Mucosa of stomach (tissue), 1 donor: Measurements from ENCODE around the gene CCPG1.

ENCODE experiments used
- H3K27me3 ChIP-seq: one replicate; pipeline ENCODE4 v1.7.0; 2013; ENCODE audit warnings: mild to moderate bottlenecking, low read length; ENCODE audit not compliant: control insufficient read depth, insufficient read depth
- H3K36me3 ChIP-seq: one replicate; pipeline ENCODE4 v1.7.0; 2013; ENCODE audit warnings: low read length; ENCODE audit not compliant: control insufficient read depth, insufficient read depth
- H3K4me1 ChIP-seq: one replicate; pipeline ENCODE4 v1.7.0; 2013; ENCODE audit warnings: mild to moderate bottlenecking, low read length; ENCODE audit not compliant: control insufficient read depth, insufficient read depth
- H3K4me3 ChIP-seq: one replicate; pipeline ENCODE4 v1.7.0; 2013; ENCODE audit warnings: low read length
- H3K9ac ChIP-seq: one replicate; pipeline ENCODE4 v1.7.0; 2013; ENCODE audit warnings: mild to moderate bottlenecking, low read length, moderate library complexity
- H3K9me3 ChIP-seq: one replicate; pipeline ENCODE4 v1.7.0; 2013; ENCODE audit warnings: mild to moderate bottlenecking, low read length, moderate library complexity; ENCODE audit not compliant: control insufficient read depth
- donor health status: Pancreatic carcinoma.

CCPG1 gene

GRCh38 chr15:55343168-55343567, 65.0 kb downstream of the CCPG1 start:
- H3K36me3 ChIP-seq, result no peaks in the 10 kb centered on the region
- no peaks in the 10 kb centered on the region for H3K4me1 ChIP-seq
- no peaks in the 10 kb centered on the region for H3K9me3 ChIP-seq
- H3K4me3 ChIP-seq, result no peak overlapping the region
- no peaks in the 10 kb centered on the region for H3K27me3 ChIP-seq
- H3K9ac ChIP-seq, result no peak overlapping the region

GRCh38 chr15:55337160-55337559, 71.0 kb downstream of the CCPG1 start:
- Histone ChIP-seq H3K4me3 (no peak overlapping the region), H3K4me1 (no peaks in the 10 kb centered on the region), H3K9me3 (no peaks in the 10 kb centered on the region), H3K36me3 (no peaks in the 10 kb centered on the region), H3K9ac (no peak overlapping the region), H3K27me3 (no peaks in the 10 kb centered on the region)

- Histone ChIP-seq H3K9me3 (no peaks in the 10 kb centered on the region), H3K27me3 (no peaks in the 10 kb centered on the region), H3K4me1 (no peaks in the 10 kb centered on the region), H3K4me3 (no peak overlapping the region), H3K36me3 (no peaks in the 10 kb centered on the region), H3K9ac (no peak overlapping the region)
These were observed 73.2 kb downstream of the CCPG1 start for GRCh38 chr15:55334997-55335396.

GRCh38 chr15:55334371-55334770, 73.8 kb downstream of the CCPG1 start:
- Histone ChIP-seq H3K4me3 (no peak overlapping the region), H3K9me3 (no peaks in the 10 kb centered on the region), H3K36me3 (no peaks in the 10 kb centered on the region), H3K27me3 (no peaks in the 10 kb centered on the region), H3K4me1 (no peaks in the 10 kb centered on the region), H3K9ac (no peak overlapping the region)

- H3K4me3 ChIP-seq, result no peak overlapping the region
- H3K4me1 ChIP-seq, result no peaks in the 10 kb centered on the region
- H3K36me3 ChIP-seq, result no peaks in the 10 kb centered on the region
- no peaks in the 10 kb centered on the region for H3K27me3 ChIP-seq
- no peak overlapping the region for H3K9ac ChIP-seq
- no peaks in the 10 kb centered on the region for H3K9me3 ChIP-seq
These were observed 80.8 kb downstream of the CCPG1 start for GRCh38 chr15:55327387-55327786.

GRCh38 chr15:55322467-55322866, 85.7 kb downstream of the CCPG1 start:
- peaks cover 13% of the 10 kb centered on the region for H3K4me1 ChIP-seq
- no peaks in the 10 kb centered on the region for H3K27me3 ChIP-seq

GRCh38 chr15:55320963-55321362, 87.2 kb downstream of the CCPG1 start:
- H3K36me3 ChIP-seq, result no peaks in the 10 kb centered on the region
- H3K9ac ChIP-seq, result no peak overlapping the region
- no peaks in the 10 kb centered on the region for H3K27me3 ChIP-seq
- H3K4me3 ChIP-seq, result no peak overlapping the region
- H3K9me3 ChIP-seq, result no peaks in the 10 kb centered on the region
- H3K4me1 ChIP-seq, result peaks cover 14% of the 10 kb centered on the region

More at GRCh38 chr15:55322467-55322866, 85.7 kb downstream of the CCPG1 start:
- Histone ChIP-seq H3K9me3 (no peaks in the 10 kb centered on the region), H3K36me3 (no peaks in the 10 kb centered on the region), H3K9ac (no peak overlapping the region), H3K4me3 (no peak overlapping the region)

- Histone ChIP-seq H3K4me3 (no peak overlapping the region), H3K27me3 (no peaks in the 10 kb centered on the region), H3K9ac (no peak overlapping the region), H3K36me3 (no peaks in the 10 kb centered on the region), H3K9me3 (no peaks in the 10 kb centered on the region), H3K4me1 (peaks cover 14% of the 10 kb centered on the region)
These were observed 88.0 kb downstream of the CCPG1 start for GRCh38 chr15:55320238-55320550.

- H3K4me1 ChIP-seq, result peaks cover 14% of the 10 kb centered on the region
These were observed 88.5 kb downstream of the CCPG1 start for GRCh38 chr15:55319537-55320237.

GRCh38 chr15:55318588-55319494, 89.3 kb downstream of the CCPG1 start, which contains the start of the genes PIGB and PIGBOS1:
PIGB (plus strand) TSS chr15:55319222; CDS start chr15:55319251, 29 bp downstream.
PIGBOS1 (minus strand) TSS chr15:55319123; CDS start chr15:55317792, 1,331 bp downstream.
- Histone ChIP-seq H3K27me3 (no peaks in the 10 kb centered on the region), H3K4me3 (peak within 1 kb of the TSS; percentile 90), H3K36me3 (no peaks in the 10 kb centered on the region), H3K9me3 (no peaks in the 10 kb centered on the region), H3K4me1 (peaks cover 14% of the 10 kb centered on the region), H3K9ac (peak within 1 kb of the TSS; percentile 95)

More at GRCh38 chr15:55319537-55320237, 88.5 kb downstream of the CCPG1 start:
- no peaks in the 10 kb centered on the region for H3K36me3 ChIP-seq
- H3K27me3 ChIP-seq, result no peaks in the 10 kb centered on the region
- no peaks in the 10 kb centered on the region for H3K9me3 ChIP-seq
- peak overlapping the region; percentile 90 for H3K4me3 ChIP-seq
- H3K9ac ChIP-seq, result peak overlapping the region; percentile 95
